NCI-H1930 (cell line): ENCODE results near the gene MRPL49.
"Not testable (repeated sequence)": the region's sequence is repeated elsewhere in the genome, so short reads cannot be mapped to it uniquely, and the experiment has no call there.

ENCODE experiments used
- DNase-seq, 2 experiments: peaks; one replicate each; lab custom pipeline; 2025; lab: John Stamatoyannopoulos, UW

Gene MRPL49

DNA sequence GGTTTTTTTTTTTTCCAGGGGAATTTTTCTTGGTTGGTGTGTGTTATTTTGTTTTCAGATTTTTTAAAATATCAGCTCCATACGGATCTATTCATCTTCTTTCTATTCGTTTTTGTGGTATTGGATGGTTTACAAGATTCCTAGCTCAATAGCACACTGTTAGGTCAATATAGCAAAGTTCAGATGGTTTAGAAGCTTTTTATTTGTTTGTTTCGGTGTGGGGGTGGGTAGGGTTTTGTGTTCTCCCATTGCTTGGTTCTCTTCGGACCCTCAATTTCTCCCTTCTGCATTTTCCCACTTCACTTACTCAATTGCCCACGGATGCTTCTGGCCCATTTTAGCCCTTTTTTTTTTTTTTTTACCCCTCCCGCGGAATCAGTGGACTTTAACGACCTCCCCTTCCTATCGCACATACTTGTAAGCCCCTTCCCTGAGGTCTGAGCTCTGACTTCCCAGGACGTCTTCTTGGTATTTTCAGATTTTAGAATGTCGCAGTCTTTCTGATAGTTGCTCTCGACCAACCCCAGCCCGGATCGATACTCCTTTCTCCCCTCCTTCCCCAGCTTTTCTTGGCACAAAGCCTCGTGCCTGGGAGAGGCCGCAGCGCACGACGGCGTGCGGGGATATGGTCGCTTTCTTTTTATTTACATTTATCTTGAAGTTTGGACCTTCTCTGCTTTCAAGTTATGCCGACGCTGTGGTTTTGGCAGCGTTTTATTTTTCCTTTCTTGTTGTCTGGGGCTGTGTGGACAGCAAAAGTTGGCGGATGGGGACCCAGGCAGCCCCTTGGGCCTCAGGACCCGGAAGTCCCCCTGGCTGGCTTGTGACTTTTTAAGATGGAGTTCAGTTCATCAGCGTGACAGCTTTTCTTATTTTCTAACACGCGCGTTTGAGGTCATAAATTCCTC lies 43.5 kb downstream of the MRPL49 start:
- DNase-seq: no peak

- DNase-seq: no peak
Observed at GRCh38 chr11:65166893-65167292, 44.8 kb downstream of the MRPL49 start.

- DNase-seq: no peak
Observed at GRCh38 chr11:65167656-65168055, 45.5 kb downstream of the MRPL49 start.

GRCh38 chr11:65169164-65169641 lies 47.1 kb downstream of the MRPL49 start:
- no peak for DNase-seq

DNA sequence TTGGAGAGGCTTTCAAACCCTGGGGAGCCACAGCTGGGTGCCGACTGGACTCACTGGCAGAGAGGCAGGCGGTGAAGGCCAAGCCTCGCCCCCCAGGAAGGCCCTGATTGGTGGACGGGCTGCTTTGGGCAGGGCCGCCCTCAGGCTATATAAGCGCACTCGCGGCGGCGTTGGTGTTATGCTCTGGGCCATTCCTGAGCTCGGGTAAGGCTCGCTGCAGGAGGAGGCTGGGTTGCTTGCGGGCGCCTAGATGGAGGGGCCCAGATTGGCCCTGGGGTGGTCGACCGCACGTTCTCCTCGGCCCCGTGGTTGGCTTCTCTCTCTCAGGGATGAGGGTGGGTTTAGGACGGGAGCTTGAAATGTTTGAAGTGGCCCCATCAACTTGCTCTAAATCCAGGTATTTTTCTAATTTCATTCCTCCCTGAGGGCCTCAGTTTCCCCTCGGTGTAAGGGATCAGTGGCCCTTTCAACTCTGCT lies 48.0 kb downstream of the MRPL49 start, which contains the start of gene SPDYC:
Gene SPDYC, plus strand, starts transcription at position 176 of the 477 bp plus-strand sequence. CDS start 1,125 bp downstream, outside the sequence.
- DNase-seq: no peak

GRCh38 chr11:65172600-65172999 lies 50.5 kb downstream of the MRPL49 start:
- no peak for DNase-seq

- not testable (repeated sequence) for DNase-seq
Observed at GRCh38 chr11:65174571-65175010, 52.5 kb downstream of the MRPL49 start.
